ENCODE measurements around the gene CASZ1.

DNA sequence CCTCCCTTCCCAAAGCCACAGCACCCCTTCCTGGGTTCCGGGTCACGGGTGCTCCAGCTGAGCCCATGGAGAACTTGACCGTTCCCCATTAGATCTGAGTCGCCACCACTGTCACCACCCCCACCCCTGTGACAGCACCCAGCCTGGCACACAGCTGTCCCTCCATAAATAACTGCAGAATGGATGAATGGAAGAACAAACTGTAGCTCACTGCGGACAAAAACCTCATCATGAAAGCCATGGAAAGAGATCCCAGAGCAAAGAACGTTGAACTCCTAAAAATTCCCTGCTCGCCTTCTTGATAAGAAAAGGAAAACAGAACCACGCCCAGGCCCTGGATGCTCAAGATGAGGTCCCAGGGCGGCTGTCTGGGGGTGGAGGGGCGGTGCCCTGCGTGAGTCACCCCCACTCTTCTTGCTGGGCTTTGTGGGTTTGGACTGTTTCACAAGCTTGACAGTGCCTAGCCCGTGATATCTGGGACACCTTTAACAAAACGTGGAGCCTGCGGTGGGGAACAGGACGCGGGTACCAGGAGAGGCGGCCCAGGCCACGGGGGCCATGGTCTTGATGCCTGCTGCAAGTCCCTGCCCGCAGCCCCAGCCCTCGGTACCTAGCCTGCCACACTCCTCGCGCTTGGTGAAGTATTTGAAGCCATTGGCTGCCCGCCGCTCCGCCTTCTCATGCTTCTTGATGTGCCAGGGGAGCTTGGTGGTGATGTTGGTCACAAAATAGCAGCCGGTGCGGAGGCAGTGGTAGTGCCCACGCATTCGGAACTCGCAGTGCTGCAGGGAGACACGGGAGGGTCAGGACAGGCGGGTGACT is 151.9 kb downstream of the CASZ1 start:
- no peak for TF ChIP-seq CTCF (IDR thresholded peaks at IDR 0.05)
- TF ChIP-seq EP300 (IDR thresholded peaks at IDR 0.05), result no peak
